ENCODE measurements around the gene AADAT. TPM values are rescaled to one million over a fixed set of nuclear protein-coding genes. Genes with fewer than 3 reads are reported as not detected.

The AADAT gene
- total and polyA plus RNA-seq, 7 experiments from 2014 or later, result not detected

- POLR2A ChIA-PET, result no interaction called here
- no peak for DNase-seq
Observed at GRCh38 chr4:170091069-170091696, 1.4 kb upstream of the AADAT start.

GRCh38 chr4:170090352-170091052 is 746 bp upstream of the AADAT start:
- H3K36me3 ChIP-seq (ENCODE audit: control insufficient read depth in 2 of 3, insufficient read depth in 3 of 3, low read length in 3 of 3), result no peaks in the 10 kb centered on the region
- Mint-ChIP-seq H3K36me3 (peaks cover 0 to 4% (median 0%) of the 10 kb centered on the region in 5 donors), H3K4me3 (peak overlapping the region; percentile 36 to 80 (median 59)), H3K4me1 (peaks cover 6 to 17% (median 11%) of the 10 kb centered on the region in 7 donors), H3K9me3 (no peaks in the 10 kb centered on the region), H3K27me3 (peaks cover 30 to 60% (median 52%) of the 10 kb centered on the region in 5 donors), H3K27ac (no peak overlapping the region)
- H3K4me3 ChIP-seq (ENCODE audit: low read length), result no peak overlapping the region
- no peaks in the 10 kb centered on the region for H3K27me3 ChIP-seq (ENCODE audit: control insufficient read depth in 2 of 2, insufficient read depth in 2 of 2, low read length in 2 of 2)
- ChIA-PET POLR2A (no interaction called here), CTCF (no interaction called here)
- DNase-seq, result no peak
- no peak overlapping the region for H3K27ac ChIP-seq (ENCODE audit: low read depth, low read length)
- no peaks in the 10 kb centered on the region for H3K4me1 ChIP-seq (ENCODE audit: control insufficient read depth in 2 of 2, insufficient read depth in 2 of 2, low read length in 2 of 2)
- intact Hi-C loops (cut with micrococcal nuclease), result no loop called here
- H3K9me3 ChIP-seq (ENCODE audit: control insufficient read depth in 2 of 3, low read length in 3 of 3), result no peaks in the 10 kb centered on the region
- ATAC-seq, result no peak

More at GRCh38 chr4:170091069-170091696, 1.4 kb upstream of the AADAT start:
- H3K36me3 Mint-ChIP-seq, result peaks cover 0 to 4% (median 0%) of the 10 kb centered on the region in 5 donors
- Histone ChIP-seq H3K27me3 (ENCODE audit: control insufficient read depth in 2 of 2, insufficient read depth in 2 of 2, low read length in 2 of 2) (no peaks in the 10 kb centered on the region), H3K9me3 (ENCODE audit: control insufficient read depth in 2 of 3, low read length in 3 of 3) (no peaks in the 10 kb centered on the region), H3K4me3 (ENCODE audit: low read length) (no peak overlapping the region), H3K4me1 (ENCODE audit: control insufficient read depth in 2 of 2, insufficient read depth in 2 of 2, low read length in 2 of 2) (no peaks in the 10 kb centered on the region), H3K36me3 (ENCODE audit: control insufficient read depth in 2 of 3, insufficient read depth in 3 of 3, low read length in 3 of 3) (no peaks in the 10 kb centered on the region), H3K27ac (ENCODE audit: low read depth, low read length) (no peak overlapping the region)
- peaks cover 6 to 17% (median 11%) of the 10 kb centered on the region in 7 donors for H3K4me1 Mint-ChIP-seq
- no peaks in the 10 kb centered on the region for H3K9me3 Mint-ChIP-seq
- peak overlapping the region in 1 of 10 donors; percentile 71 for H3K4me3 Mint-ChIP-seq
- intact Hi-C loops (cut with micrococcal nuclease), result no loop called here
- H3K27ac Mint-ChIP-seq, result no peak overlapping the region
- CTCF ChIA-PET, result no interaction called here
- H3K27me3 Mint-ChIP-seq, result peaks cover 30 to 55% (median 52%) of the 10 kb centered on the region in 5 donors
- ATAC-seq, result no peak

- H3K4me1 ChIP-seq (ENCODE audit: control insufficient read depth in 2 of 2, insufficient read depth in 2 of 2, low read length in 2 of 2), result no peaks in the 10 kb centered on the region
- no peak overlapping the region for H3K27ac Mint-ChIP-seq
- ChIA-PET POLR2A (no interaction called here), CTCF (no interaction called here)
- no peaks in the 10 kb centered on the region for H3K36me3 ChIP-seq (ENCODE audit: control insufficient read depth in 2 of 3, insufficient read depth in 3 of 3, low read length in 3 of 3)
- peaks cover 32 to 60% (median 53%) of the 10 kb centered on the region in 5 donors for H3K27me3 Mint-ChIP-seq
- H3K36me3 Mint-ChIP-seq, result peaks cover 0 to 4% (median 0%) of the 10 kb centered on the region in 5 donors
- intact Hi-C loops (cut with micrococcal nuclease), result no loop called here
- H3K27ac ChIP-seq (ENCODE audit: low read depth, low read length), result no peak overlapping the region
- no peaks in the 10 kb centered on the region for H3K9me3 ChIP-seq (ENCODE audit: control insufficient read depth in 2 of 3, low read length in 3 of 3)
- no peaks in the 10 kb centered on the region for H3K9me3 Mint-ChIP-seq
- H3K4me3 Mint-ChIP-seq, result peak overlapping the region; percentile 31 to 75 (median 56)
- no peak overlapping the region for H3K4me3 ChIP-seq (ENCODE audit: low read length)
- H3K4me1 Mint-ChIP-seq, result peaks cover 6 to 17% (median 11%) of the 10 kb centered on the region in 7 donors
- ATAC-seq (no peak), DNase-seq (no peak)
- no peaks in the 10 kb centered on the region for H3K27me3 ChIP-seq (ENCODE audit: control insufficient read depth in 2 of 2, insufficient read depth in 2 of 2, low read length in 2 of 2)
Observed at GRCh38 chr4:170089274-170089667, 485 bp downstream of the AADAT start.

GRCh38 chr4:170088716-170089115 is 1.0 kb downstream of the AADAT start:
- Mint-ChIP-seq H3K27me3 (peaks cover 32 to 60% (median 48%) of the 10 kb centered on the region in 5 donors), H3K4me3 (peak overlapping the region in 4 of 10 donors; percentile 27 to 75 (median 39)), H3K27ac (no peak overlapping the region), H3K9me3 (no peaks in the 10 kb centered on the region), H3K4me1 (peaks cover 6 to 17% (median 11%) of the 10 kb centered on the region in 7 donors), H3K36me3 (peaks cover 0 to 4% (median 0%) of the 10 kb centered on the region in 5 donors)
- H3K36me3 ChIP-seq (ENCODE audit: control insufficient read depth in 2 of 3, insufficient read depth in 3 of 3, low read length in 3 of 3), result no peaks in the 10 kb centered on the region
- H3K4me1 ChIP-seq (ENCODE audit: control insufficient read depth in 2 of 2, insufficient read depth in 2 of 2, low read length in 2 of 2), result no peaks in the 10 kb centered on the region
- ATAC-seq, result no peak
- POLR2A ChIA-PET, result no interaction called here
- no peaks in the 10 kb centered on the region for H3K9me3 ChIP-seq (ENCODE audit: control insufficient read depth in 2 of 3, low read length in 3 of 3)
- H3K4me3 ChIP-seq (ENCODE audit: low read length), result no peak overlapping the region
- intact Hi-C loops (cut with micrococcal nuclease), result no loop called here
- H3K27me3 ChIP-seq (ENCODE audit: control insufficient read depth in 2 of 2, insufficient read depth in 2 of 2, low read length in 2 of 2), result no peaks in the 10 kb centered on the region
- CTCF ChIA-PET, result no interaction called here
- DNase-seq, result no peak
- H3K27ac ChIP-seq (ENCODE audit: low read depth, low read length), result no peak overlapping the region

GRCh38 chr4:170087163-170087700 is 2.5 kb downstream of the AADAT start:
- Histone ChIP-seq H3K36me3 (ENCODE audit: control insufficient read depth in 2 of 3, insufficient read depth in 3 of 3, low read length in 3 of 3) (no peaks in the 10 kb centered on the region), H3K27me3 (ENCODE audit: control insufficient read depth in 2 of 2, insufficient read depth in 2 of 2, low read length in 2 of 2) (no peaks in the 10 kb centered on the region), H3K27ac (ENCODE audit: low read depth, low read length) (no peak overlapping the region), H3K9me3 (ENCODE audit: control insufficient read depth in 2 of 3, low read length in 3 of 3) (no peaks in the 10 kb centered on the region), H3K4me1 (ENCODE audit: control insufficient read depth in 2 of 2, insufficient read depth in 2 of 2, low read length in 2 of 2) (no peaks in the 10 kb centered on the region), H3K4me3 (ENCODE audit: low read length) (no peak overlapping the region)
- Mint-ChIP-seq H3K27ac (no peak overlapping the region), H3K9me3 (peaks cover 0 to 2% (median 0%) of the 10 kb centered on the region in 11 donors), H3K4me1 (peaks cover 6 to 17% (median 11%) of the 10 kb centered on the region in 7 donors), H3K4me3 (no peak overlapping the region), H3K27me3 (peaks cover 38 to 61% (median 44%) of the 10 kb centered on the region in 5 donors), H3K36me3 (peaks cover 0 to 4% (median 0%) of the 10 kb centered on the region in 5 donors)
- DNase-seq (no peak), ATAC-seq (no peak)
- ChIA-PET POLR2A (no interaction called here), CTCF (no interaction called here)
- intact Hi-C loops (cut with micrococcal nuclease), result no loop called here

- POLR2A ChIA-PET, result no interaction called here
- intact Hi-C loops (cut with micrococcal nuclease), result no loop called here
Observed at GRCh38 chr4:170083541-170083940, 6.2 kb downstream of the AADAT start.

More at GRCh38 chr4:170083541-170083940, 6.2 kb downstream of the AADAT start:
- Mint-ChIP-seq H3K4me3 (no peak overlapping the region), H3K36me3 (peaks cover 0 to 9% (median 0%) of the 10 kb centered on the region in 5 donors), H3K4me1 (peaks cover 0 to 4% (median 0%) of the 10 kb centered on the region in 7 donors), H3K27me3 (peaks cover 21 to 58% (median 44%) of the 10 kb centered on the region in 5 donors), H3K9me3 (peaks cover 0 to 8% (median 0%) of the 10 kb centered on the region in 11 donors), H3K27ac (no peak overlapping the region)
- Histone ChIP-seq H3K36me3 (ENCODE audit: control insufficient read depth in 2 of 3, insufficient read depth in 3 of 3, low read length in 3 of 3) (no peaks in the 10 kb centered on the region), H3K27ac (ENCODE audit: low read depth, low read length) (no peak overlapping the region), H3K4me3 (ENCODE audit: low read length) (no peak overlapping the region), H3K9me3 (ENCODE audit: control insufficient read depth in 2 of 3, low read length in 3 of 3) (no peaks in the 10 kb centered on the region), H3K4me1 (ENCODE audit: control insufficient read depth in 2 of 2, insufficient read depth in 2 of 2, low read length in 2 of 2) (no peaks in the 10 kb centered on the region), H3K27me3 (ENCODE audit: control insufficient read depth in 2 of 2, insufficient read depth in 2 of 2, low read length in 2 of 2) (no peaks in the 10 kb centered on the region)
- DNase-seq, result no peak
- no peak for ATAC-seq
- CTCF ChIA-PET, result no interaction called here
